Adrenal gland (tissue), 5 donors: ENCODE data around the gene SHC4.

Experiments used
- POLR2A ChIP-seq, 2 donors: fragments of 450-650 bp; IDR thresholded peaks; one replicate each; pipeline ENCODE4 v1.6.1; 2017; ENCODE audit warnings: antibody characterized with exemption in 2 of 2, mild to moderate bottlenecking in 2 of 2, moderate library complexity in 1 of 2
- TF ChIP-seq, protein P1 (sequence below), 6 experiments: fragments of 450-650 bp in 4 of 6; fragments of 200-600 bp in 2 of 6; sonication (generic) in 1 of 6; IDR thresholded peaks; 1 replicate in 5 of 6; 2 replicates in 1 of 6; pipeline versions ENCODE4 v1.5.1 to v1.8.0; 2016 to 2021; ENCODE audit warnings: antibody characterized with exemption in 6 of 6, mild to moderate bottlenecking in 2 of 6, moderate library complexity in 1 of 6
- donor health status: DM: no; HTN: no; CAD: no.

DNA sequence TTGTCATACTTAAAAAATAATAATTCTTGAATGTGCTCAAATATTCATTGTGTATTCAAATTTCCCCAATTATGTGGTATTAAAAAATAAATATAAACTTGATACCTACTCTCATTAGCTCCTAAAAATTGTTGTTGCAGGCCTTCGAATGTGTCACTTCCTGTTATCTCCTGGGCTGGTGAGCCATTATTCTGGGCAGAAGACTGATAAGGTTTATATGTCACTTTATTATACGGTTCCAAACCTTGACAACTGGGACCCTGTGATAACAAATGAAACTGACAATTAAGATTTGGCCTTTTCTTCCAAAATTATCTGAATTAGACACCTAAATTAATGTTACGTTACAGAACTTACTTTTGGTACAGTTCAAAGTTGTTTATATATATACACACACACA, 167.8 kb downstream of the SHC4 start:
- TF ChIP-seq, protein P1, sequence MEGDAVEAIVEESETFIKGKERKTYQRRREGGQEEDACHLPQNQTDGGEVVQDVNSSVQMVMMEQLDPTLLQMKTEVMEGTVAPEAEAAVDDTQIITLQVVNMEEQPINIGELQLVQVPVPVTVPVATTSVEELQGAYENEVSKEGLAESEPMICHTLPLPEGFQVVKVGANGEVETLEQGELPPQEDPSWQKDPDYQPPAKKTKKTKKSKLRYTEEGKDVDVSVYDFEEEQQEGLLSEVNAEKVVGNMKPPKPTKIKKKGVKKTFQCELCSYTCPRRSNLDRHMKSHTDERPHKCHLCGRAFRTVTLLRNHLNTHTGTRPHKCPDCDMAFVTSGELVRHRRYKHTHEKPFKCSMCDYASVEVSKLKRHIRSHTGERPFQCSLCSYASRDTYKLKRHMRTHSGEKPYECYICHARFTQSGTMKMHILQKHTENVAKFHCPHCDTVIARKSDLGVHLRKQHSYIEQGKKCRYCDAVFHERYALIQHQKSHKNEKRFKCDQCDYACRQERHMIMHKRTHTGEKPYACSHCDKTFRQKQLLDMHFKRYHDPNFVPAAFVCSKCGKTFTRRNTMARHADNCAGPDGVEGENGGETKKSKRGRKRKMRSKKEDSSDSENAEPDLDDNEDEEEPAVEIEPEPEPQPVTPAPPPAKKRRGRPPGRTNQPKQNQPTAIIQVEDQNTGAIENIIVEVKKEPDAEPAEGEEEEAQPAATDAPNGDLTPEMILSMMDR (IDR thresholded peaks at IDR 0.05), result no peak
- TF ChIP-seq POLR2A (IDR thresholded peaks at IDR 0.05), result no peak
